A549 (cell line): ENCODE results near the gene DLGAP1. TPM values are rescaled to one million over a fixed set of nuclear protein-coding genes. Genes with fewer than 3 reads are reported as not detected.

ENCODE experiments used
- ATAC-seq, 2 experiments: fragments of 200-7000 bp in 1 of 2; fragments of >200 bp in 1 of 2; cut with Nextera tagmentation in 1 of 2; cut with Tn5 transposase in 1 of 2; 3 replicates each; pipeline versions ENCODE4 v1.8.0 to v1.9.1; 2018 to 2020; ENCODE audit warnings: mild to moderate bottlenecking in 1 of 2, moderate library complexity in 1 of 2
- CTCF ChIA-PET: fragments of 300-600 bp; sonication (Branson Sonifier 250); formaldehyde crosslinking; extraction: SDS; loops from one replicate; lab custom pipeline; 2021; ENCODE audit warnings: antibody characterized with exemption, inconsistent platforms; lab: Yijun Ruan, JAX
- POLR2A ChIA-PET: fragments of 350-600 bp; formaldehyde crosslinking; extraction: SDS; loops from one replicate; lab custom pipeline; 2021; ENCODE audit warnings: antibody characterized with exemption, inconsistent platforms; lab: Yijun Ruan, JAX
- DNase-seq, 2 experiments: peaks; one replicate each; pipeline versions ENCODE4 v3.0.0 to v3.0.0-alpha.2; 2011 to 2016; ENCODE audit warnings: low read depth in 1 of 2, low spot score in 1 of 2
- FAIRE-seq: peaks from 2 replicates; lab custom pipeline; 2011; peaks lifted over from hg19 to GRCh38; lab: Jason Lieb, UNC
- H3K27ac ChIP-seq, 2 experiments: fragments of >200 bp; sonication (Bioruptor Twin); formaldehyde crosslinking; 3 replicates each; pipeline ENCODE4 v1.5.1; 2016 to 2017
- H3K4me1 ChIP-seq: fragments of >200 bp; sonication (Bioruptor Twin); formaldehyde crosslinking; 3 replicates; pipeline ENCODE4 v1.6.1; 2016
- H3K4me2 ChIP-seq: fragments of >200 bp; sonication (Bioruptor Twin); formaldehyde crosslinking; 3 replicates; pipeline ENCODE4 v1.6.1; 2016
- H3K4me3 ChIP-seq: fragments of >200 bp; sonication (Bioruptor Twin); formaldehyde crosslinking; 3 replicates; pipeline ENCODE4 v1.5.1; 2016
- H3K9me3 ChIP-seq: fragments of >200 bp; sonication (Bioruptor Twin); formaldehyde crosslinking; 3 replicates; pipeline ENCODE4 v1.6.1; 2016
- BCL3 ChIP-seq: fragments of >200 bp; sonication (Bioruptor Twin); formaldehyde crosslinking; IDR thresholded peaks from 3 replicates; pipeline ENCODE4 v1.6.1; 2016
- BHLHE40 ChIP-seq: IDR thresholded peaks from 2 replicates; pipeline ENCODE4 v1.6.1; 2012; ENCODE audit warnings: low read depth, low read length, inconsistent platforms
- CHD2 ChIP-seq: fragments of 150-350 bp; IDR thresholded peaks from 2 replicates; pipeline ENCODE4 v1.6.1; 2014; ENCODE audit warnings: low read length; ENCODE audit not compliant: partially characterized antibody
- EHMT2 ChIP-seq: fragments of 200-600 bp; sonication (generic); IDR thresholded peaks from 2 replicates; pipeline ENCODE4 v1.6.1; 2016; ENCODE audit warnings: antibody characterized with exemption, low read depth, mild to moderate bottlenecking, moderate library complexity
- FOSB ChIP-seq: fragments of 250-450 bp; sonication (Bioruptor Pico); IDR thresholded peaks from 2 replicates; pipeline ENCODE4 v1.5.0; 2020; ENCODE audit warnings: mild to moderate bottlenecking, moderate library complexity
- HOXB13 ChIP-seq: fragments of 250-450 bp; sonication (Bioruptor Pico); IDR thresholded peaks from 2 replicates; pipeline ENCODE4 v1.5.0; 2020; ENCODE audit warnings: low read depth, mild to moderate bottlenecking, moderate library complexity
- HOXB5 ChIP-seq: fragments of 250-450 bp; sonication (Bioruptor Pico); IDR thresholded peaks from 2 replicates; pipeline ENCODE4 v1.5.0; 2020; ENCODE audit warnings: mild to moderate bottlenecking, moderate library complexity
- JUNB ChIP-seq: fragments of >200 bp; sonication (Bioruptor Twin); formaldehyde crosslinking; IDR thresholded peaks from 2 replicates; pipeline ENCODE4 v1.6.1; 2016
- KDM1A ChIP-seq: fragments of 200-600 bp; sonication (generic); IDR thresholded peaks from 2 replicates; pipeline ENCODE4 v1.6.1; 2016; ENCODE audit warnings: low read depth, mild to moderate bottlenecking
- MAZ ChIP-seq: fragments of 150-350 bp; IDR thresholded peaks from 2 replicates; pipeline ENCODE4 v1.6.1; 2014; ENCODE audit warnings: antibody characterized with exemption, low read depth, low read length, borderline replicate concordance
- MYC ChIP-seq: IDR thresholded peaks from 2 replicates; pipeline ENCODE4 v1.6.1; 2012; ENCODE audit warnings: mild to moderate bottlenecking, inconsistent platforms, low read length, improper control_type of control experiment, borderline replicate concordance
- NR3C1 ChIP-seq: fragments of >200 bp; sonication (Bioruptor Twin); formaldehyde crosslinking; IDR thresholded peaks from 3 replicates; pipeline ENCODE4 v1.6.1; 2017
- POLR2AphosphoS2 ChIP-seq: conservative IDR thresholded peaks from 2 replicates; pipeline ENCODE4 v1.6.1; 2012; ENCODE audit warnings: low read length, improper control_type of control experiment, inconsistent platforms
- RAD21 ChIP-seq, 2 experiments: fragments of >200 bp in 1 of 2; sonication (Bioruptor Twin) in 1 of 2; formaldehyde crosslinking in 1 of 2; IDR thresholded peaks in 1 of 2; conservative IDR thresholded peaks in 1 of 2; 2 replicates in 1 of 2; 3 replicates in 1 of 2; pipeline ENCODE4 v1.6.1; 2012 to 2018; ENCODE audit warnings: inconsistent platforms in 1 of 2
- RARB ChIP-seq: fragments of 250-450 bp; sonication (Bioruptor Pico); IDR thresholded peaks from 2 replicates; pipeline ENCODE4 v1.8.0; 2021; ENCODE audit warnings: mild to moderate bottlenecking, moderate library complexity
- RCOR1 ChIP-seq: fragments of 150-350 bp; IDR thresholded peaks from 2 replicates; pipeline ENCODE4 v1.6.1; 2014; ENCODE audit warnings: antibody characterized with exemption, low read length, low read depth
- RNF2 ChIP-seq: fragments of 200-600 bp; sonication (generic); IDR thresholded peaks from 2 replicates; pipeline ENCODE4 v1.6.1; 2016; ENCODE audit warnings: low read depth, mild to moderate bottlenecking, antibody characterized with exemption, moderate library complexity, borderline replicate concordance
- SREBF2 ChIP-seq: fragments of 450-650 bp; IDR thresholded peaks from 2 replicates; pipeline ENCODE4 v1.6.1; 2014; ENCODE audit warnings: mild to moderate bottlenecking, moderate library complexity
- USF2 ChIP-seq: fragments of 450-650 bp; IDR thresholded peaks from 2 replicates; pipeline ENCODE4 v1.6.1; 2014; ENCODE audit warnings: antibody characterized with exemption
- WGBS: methylation state at CpG from one replicate; pipeline ENCODE4 v1.1.6; 2017; ENCODE audit errors: missing lambda C conversion rate; 5-methylcytosine and 5-hydroxymethylcytosine counted together
- polyA plus RNA-seq, 4 experiments: library from polyadenylated mRNA; depleted of rRNA in 3 of 4; stranded (reverse); fragments of >200 nt; fragmentation: RNase III in 1 of 4; extraction: RNeasy Plus Mini Kit Qiagen cat#74134 plus additional on column Dnase treatment in 1 of 4; gene quantifications; 2 replicates in 3 of 4; 3 replicates in 1 of 4; pipeline ENCODE4 v1.2.3, GENCODE V29; 2011 to 2017
- TF ChIP-seq, protein P1 (sequence below): IDR thresholded peaks from 2 replicates; pipeline ENCODE4 v1.6.1; 2012
- TF ChIP-seq, protein P2 (sequence below): fragments of 250-450 bp; sonication (Bioruptor Pico); IDR thresholded peaks from 2 replicates; pipeline ENCODE4 v1.5.0; 2020; ENCODE audit warnings: low read depth, mild to moderate bottlenecking, moderate library complexity

The DLGAP1 gene
- polyA plus RNA-seq, 2 of the 4 experiments (the other 2 are of a cell fraction) = 0.04 to 0.12 TPM

DNA sequence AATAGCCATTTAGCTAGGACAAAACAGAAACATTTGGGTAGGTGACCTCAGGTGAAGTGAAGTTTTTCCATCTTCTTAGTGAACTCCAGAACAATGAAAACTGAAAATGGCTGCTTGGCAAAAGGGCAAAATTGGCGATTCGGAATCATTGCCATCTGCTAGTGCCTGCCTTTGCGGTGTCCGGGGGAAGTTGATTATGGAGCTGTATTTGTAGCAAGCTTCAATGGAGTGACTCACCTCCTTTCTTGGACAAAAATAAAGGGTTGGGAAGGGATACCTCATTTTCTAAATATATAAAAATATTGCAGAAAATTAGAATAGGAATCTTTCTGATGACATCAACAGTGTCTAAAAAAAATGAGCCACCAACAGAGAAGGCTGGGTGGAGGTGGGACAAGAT lies 544.6 kb downstream of the DLGAP1 start:
- no peak for DNase-seq
- TF ChIP-seq CHD2 = no peak
- TF ChIP-seq FOSB (CRISPR knock-in tag) = no peak
- no peak for TF ChIP-seq MYC
- no peak for TF ChIP-seq KDM1A
- no peaks in the 10 kb centered on the region for H3K9me3 ChIP-seq
- no peak for FAIRE-seq
- H3K4me1 ChIP-seq = peaks cover 12% of the 10 kb centered on the region
- H3K4me3 ChIP-seq = no peak overlapping the region
- ChIA-PET POLR2A (no interaction called here), CTCF (no interaction called here)
- ATAC-seq = no peak
- no peak overlapping the region for H3K27ac ChIP-seq
- 88% methylated on average over 4 of the region's 4 CpGs for WGBS
- no peak overlapping the region for H3K4me2 ChIP-seq

GRCh38 chr18:3907955-3908354 lies 547.2 kb downstream of the DLGAP1 start:
- TF ChIP-seq, protein P1, sequence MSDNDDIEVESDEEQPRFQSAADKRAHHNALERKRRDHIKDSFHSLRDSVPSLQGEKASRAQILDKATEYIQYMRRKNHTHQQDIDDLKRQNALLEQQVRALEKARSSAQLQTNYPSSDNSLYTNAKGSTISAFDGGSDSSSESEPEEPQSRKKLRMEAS = no peak
- TF ChIP-seq RAD21 (conservative IDR thresholded peaks at IDR 0.05 in 1 of 2, IDR thresholded peaks at IDR 0.05 in 1 of 2) = no peak
- no peak for TF ChIP-seq NR3C1
- no peak for TF ChIP-seq HOXB5 (CRISPR knock-in tag)
- no peak for TF ChIP-seq EHMT2
- no peak for TF ChIP-seq USF2
- TF ChIP-seq BCL3 = no peak
- TF ChIP-seq BHLHE40 = no peak
- TF ChIP-seq RCOR1 = no peak
- TF ChIP-seq JUNB = no peak
- TF ChIP-seq, all 56 proteins: peak for 0
- no peak for DNase-seq
- H3K27ac ChIP-seq = no peak overlapping the region
- ChIA-PET POLR2A (interaction anchor here (0.6 kb wide), 1 partner anchor 118 kb away, joined by 4 read pairs; no protein-coding TSS in a partner anchor), CTCF (interaction anchor here (0.6 kb wide), 1 partner anchor 216 kb away, joined by 3 read pairs; no protein-coding TSS in a partner anchor)
- H3K4me3 ChIP-seq = no peak overlapping the region
- H3K9me3 ChIP-seq = no peaks in the 10 kb centered on the region
- ATAC-seq = no peak
- FAIRE-seq = no peak
- H3K4me1 ChIP-seq = peaks cover 23% of the 10 kb centered on the region
- H3K4me2 ChIP-seq = no peak overlapping the region

DNA sequence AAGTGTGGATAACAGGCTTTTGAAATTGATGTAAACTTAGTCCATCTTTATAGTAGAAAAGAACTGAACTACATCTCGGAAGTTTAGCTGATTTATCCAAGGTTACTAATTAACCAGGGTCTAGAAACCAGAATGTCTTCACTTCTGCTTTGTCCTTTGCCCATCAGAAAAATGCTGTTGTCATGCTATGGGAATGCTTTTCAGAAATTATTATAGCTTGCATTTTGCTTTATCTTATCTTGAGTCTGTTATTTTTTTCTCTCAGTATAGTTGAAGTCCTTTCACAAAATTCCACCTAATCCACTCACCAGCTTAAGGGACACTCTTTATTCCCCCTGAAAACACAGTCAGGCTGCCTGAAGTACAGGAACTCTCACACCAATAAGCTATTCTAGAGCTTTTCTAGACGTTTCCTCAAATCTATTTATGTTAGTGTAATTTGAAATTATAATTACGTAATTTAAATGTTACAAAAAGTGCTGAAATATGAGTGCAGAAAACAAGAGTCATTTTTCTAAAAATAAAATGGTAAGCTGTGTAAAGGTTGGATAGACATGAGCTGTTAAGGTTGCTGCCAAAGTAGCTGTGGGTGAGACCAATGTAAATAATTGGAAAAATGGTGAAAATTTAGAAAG lies 548.9 kb downstream of the DLGAP1 start:
- TF ChIP-seq RARB = no peak
- no peak for TF ChIP-seq MAZ
- no peak for TF ChIP-seq MYC
- no peak for TF ChIP-seq HOXB13
- TF ChIP-seq, protein P2, sequence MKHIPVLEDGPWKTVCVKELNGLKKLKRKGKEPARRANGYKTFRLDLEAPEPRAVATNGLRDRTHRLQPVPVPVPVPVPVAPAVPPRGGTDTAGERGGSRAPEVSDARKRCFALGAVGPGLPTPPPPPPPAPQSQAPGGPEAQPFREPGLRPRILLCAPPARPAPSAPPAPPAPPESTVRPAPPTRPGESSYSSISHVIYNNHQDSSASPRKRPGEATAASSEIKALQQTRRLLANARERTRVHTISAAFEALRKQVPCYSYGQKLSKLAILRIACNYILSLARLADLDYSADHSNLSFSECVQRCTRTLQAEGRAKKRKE (CRISPR knock-in tag) = no peak
- TF ChIP-seq JUNB = no peak
- TF ChIP-seq CHD2 = no peak
- TF ChIP-seq RNF2 = no peak
- no peak for TF ChIP-seq POLR2AphosphoS2
- TF ChIP-seq SREBF2 = no peak
- POLR2A ChIA-PET = no interaction called here
- Histone ChIP-seq H3K27ac (peak overlapping the region; percentile 53 to 67), H3K9me3 (no peaks in the 10 kb centered on the region), H3K4me1 (peaks cover 24% of the 10 kb centered on the region), H3K4me3 (no peak overlapping the region), H3K4me2 (peak overlapping the region; percentile 37)
- ATAC-seq = no peak; a peak in 1 of 6 replicates
- peak in 1 of 2 experiments; percentile 24 for DNase-seq
- CTCF ChIA-PET = interaction anchor here (0.9 to 1.5 kb wide), 2 partner anchors 10 to 21 kb away, joined by 3 read pairs; no protein-coding TSS in a partner anchor
- WGBS = 34% methylated on average over 3 of the region's 3 CpGs
- no peak for FAIRE-seq
